PC-3 (cell line): ENCODE measurements around the gene FADS1. TPM values are rescaled to one million over a fixed set of nuclear protein-coding genes. Genes with fewer than 3 reads are reported as not detected.

Experiments used
- ATAC-seq: fragments of 200-7000 bp; cut with Tn5 transposase; 2 replicates; pipeline ENCODE4 v1.9.1; 2020; ENCODE audit warnings: mild to moderate bottlenecking, moderate library complexity
- BruUV-seq: library from RNA; stranded (reverse); fragments of 400-500 nt; replicated peaks from 2 replicates; lab custom pipeline; 2021; lab: Mats Ljungman, UMichigan
- CTCF ChIA-PET: fragments of 300-600 bp; sonication (Branson Sonifier 250); formaldehyde crosslinking; loops from one replicate; lab custom pipeline; 2022; ENCODE audit warnings: antibody characterized with exemption; lab: Charles Lee
- POLR2A ChIA-PET: fragments of 300-600 bp; sonication (Branson Sonifier 250); formaldehyde crosslinking; loops from one replicate; lab custom pipeline; 2022; ENCODE audit warnings: antibody characterized with exemption; ENCODE audit not compliant: unreplicated experiment; lab: Charles Lee
- DNase-seq: peaks from one replicate; pipeline ENCODE4 v3.0.0-alpha.2; 2015
- H2AFZ ChIP-seq: fragments of 300-600 bp; sonication (generic); 2 replicates; pipeline ENCODE4 v1.6.0; 2016; ENCODE audit warnings: antibody characterized with exemption, low read length
- H3F3A ChIP-seq: fragments of 300-600 bp; sonication (generic); one replicate; pipeline ENCODE4 v1.6.0; 2017; ENCODE audit warnings: antibody characterized with exemption, low read length, control low read depth, mild to moderate bottlenecking; ENCODE audit not compliant: unreplicated experiment
- H3K27ac ChIP-seq: fragments of 300-600 bp; sonication (generic); 2 replicates; pipeline ENCODE4 v1.5.1; 2016; ENCODE audit warnings: mild to moderate bottlenecking, low read length
- H3K27me3 ChIP-seq: fragments of 300-600 bp; sonication (generic); 2 replicates; pipeline ENCODE4 v1.6.1; 2016; ENCODE audit warnings: low read length, mixed read lengths
- H3K36me3 ChIP-seq: fragments of 300-600 bp; sonication (generic); 2 replicates; pipeline ENCODE4 v1.6.1; 2016; ENCODE audit warnings: low read depth, mixed run types, low read length, mixed read lengths
- H3K4me1 ChIP-seq: fragments of 300-600 bp; sonication (generic); 2 replicates; pipeline ENCODE4 v1.5.1; 2016; ENCODE audit warnings: low read length; ENCODE audit not compliant: insufficient read depth
- H3K4me2 ChIP-seq: fragments of 300-600 bp; sonication (generic); 2 replicates; pipeline ENCODE4 v1.6.0; 2016; ENCODE audit warnings: low read length
- H3K4me3 ChIP-seq: fragments of 300-600 bp; sonication (generic); 2 replicates; pipeline ENCODE4 v1.5.1; 2016; ENCODE audit warnings: mild to moderate bottlenecking, low read length, mixed read lengths
- H3K79me2 ChIP-seq: fragments of 300-600 bp; sonication (generic); 2 replicates; pipeline ENCODE4 v1.6.1; 2017; ENCODE audit warnings: low read length, mixed read lengths
- H3K9ac ChIP-seq: fragments of 300-600 bp; sonication (generic); 2 replicates; pipeline ENCODE4 v1.6.0; 2016; ENCODE audit warnings: mild to moderate bottlenecking, low read length
- H3K9me2 ChIP-seq: fragments of 300-600 bp; sonication (generic); replicated peaks from 2 replicates; pipeline ENCODE4 v1.6.1; 2016; ENCODE audit warnings: mixed run types, low read length, mixed read lengths
- H3K9me3 ChIP-seq: fragments of 300-600 bp; sonication (generic); 2 replicates; pipeline ENCODE4 v1.6.1; 2016; ENCODE audit warnings: low read length, mixed read lengths
- H4K20me1 ChIP-seq: fragments of 300-600 bp; sonication (generic); 2 replicates; pipeline ENCODE4 v1.6.1; 2016; ENCODE audit warnings: low read length, mixed read lengths
- EZH2 ChIP-seq: fragments of 300-600 bp; sonication (generic); IDR thresholded peaks from one replicate; pipeline ENCODE4 v1.6.1; 2017; ENCODE audit warnings: antibody characterized with exemption, mild to moderate bottlenecking, low read length; ENCODE audit not compliant: unreplicated experiment
- EZH2phosphoT487 ChIP-seq: fragments of 300-600 bp; sonication (generic); IDR thresholded peaks from 2 replicates; pipeline ENCODE4 v1.6.1; 2018; ENCODE audit warnings: mild to moderate bottlenecking, antibody characterized with exemption, low read length, borderline replicate concordance
- intact Hi-C: fragments of 100-400 bp; cut with micrococcal nuclease; formaldehyde crosslinking; loops from 2 replicates; pipeline ENCODE4 v1.9.0; 2023
- total RNA-seq: library from RNA; depleted of rRNA; stranded (reverse); fragments of >200 nt; gene quantifications from 2 replicates; pipeline ENCODE4 v1.2.3, GENCODE V29; 2014; rRNA removed
- TF ChIP-seq, protein P1 (sequence below): fragments of 300-600 bp; sonication (generic); conservative IDR thresholded peaks from 2 replicates; pipeline ENCODE4 v1.5.1; 2017; ENCODE audit warnings: antibody characterized with exemption, low read depth, mild to moderate bottlenecking, low read length

Gene FADS1
- total RNA-seq, 1 experiment from 2014 or later, result 84.4 TPM

DNA sequence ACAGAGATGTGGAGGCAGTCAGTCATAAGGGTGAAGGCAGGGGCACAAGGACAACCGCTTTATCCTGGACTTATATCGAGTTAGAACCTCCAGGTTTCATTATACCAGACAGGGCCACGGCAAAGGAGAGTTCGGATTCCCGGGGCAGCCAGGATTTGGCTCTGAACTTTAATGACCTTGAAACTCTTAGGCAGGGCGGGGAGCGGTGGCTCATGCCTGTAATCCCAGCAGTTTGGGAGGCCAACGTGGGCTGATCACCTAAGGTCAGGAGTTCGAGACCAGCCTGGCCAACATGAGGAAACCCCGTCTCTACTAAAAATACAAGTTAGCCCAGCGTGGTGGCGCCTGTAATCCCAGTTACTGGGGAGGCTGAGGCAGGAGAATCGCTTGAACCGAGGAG is 65.4 kb downstream of the FADS1 start:
- Histone ChIP-seq H3F3A (no peaks in the 10 kb centered on the region), H3K9me3 (no peaks in the 10 kb centered on the region), H4K20me1 (no peaks in the 10 kb centered on the region), H3K4me3 (no peak overlapping the region), H2AFZ (no peak overlapping the region), H3K4me1 (peaks cover 19% of the 10 kb centered on the region), H3K9ac (no peak overlapping the region), H3K79me2 (no peaks in the 10 kb centered on the region), H3K27me3 (no peaks in the 10 kb centered on the region), H3K9me2 (no peaks in the 10 kb centered on the region), H3K36me3 (no peaks in the 10 kb centered on the region), H3K4me2 (no peak overlapping the region), H3K27ac (no peak overlapping the region)
- BruUV-seq, result no TSS peak
- ChIA-PET CTCF (no interaction called here), POLR2A (no interaction called here)
- ATAC-seq (no peak), DNase-seq (no peak)
- TF ChIP-seq EZH2phosphoT487 (no peak), EZH2 (no peak)
- TF ChIP-seq, protein P1, sequence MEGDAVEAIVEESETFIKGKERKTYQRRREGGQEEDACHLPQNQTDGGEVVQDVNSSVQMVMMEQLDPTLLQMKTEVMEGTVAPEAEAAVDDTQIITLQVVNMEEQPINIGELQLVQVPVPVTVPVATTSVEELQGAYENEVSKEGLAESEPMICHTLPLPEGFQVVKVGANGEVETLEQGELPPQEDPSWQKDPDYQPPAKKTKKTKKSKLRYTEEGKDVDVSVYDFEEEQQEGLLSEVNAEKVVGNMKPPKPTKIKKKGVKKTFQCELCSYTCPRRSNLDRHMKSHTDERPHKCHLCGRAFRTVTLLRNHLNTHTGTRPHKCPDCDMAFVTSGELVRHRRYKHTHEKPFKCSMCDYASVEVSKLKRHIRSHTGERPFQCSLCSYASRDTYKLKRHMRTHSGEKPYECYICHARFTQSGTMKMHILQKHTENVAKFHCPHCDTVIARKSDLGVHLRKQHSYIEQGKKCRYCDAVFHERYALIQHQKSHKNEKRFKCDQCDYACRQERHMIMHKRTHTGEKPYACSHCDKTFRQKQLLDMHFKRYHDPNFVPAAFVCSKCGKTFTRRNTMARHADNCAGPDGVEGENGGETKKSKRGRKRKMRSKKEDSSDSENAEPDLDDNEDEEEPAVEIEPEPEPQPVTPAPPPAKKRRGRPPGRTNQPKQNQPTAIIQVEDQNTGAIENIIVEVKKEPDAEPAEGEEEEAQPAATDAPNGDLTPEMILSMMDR, result no peak
- intact Hi-C loops, result no loop called here

DNA sequence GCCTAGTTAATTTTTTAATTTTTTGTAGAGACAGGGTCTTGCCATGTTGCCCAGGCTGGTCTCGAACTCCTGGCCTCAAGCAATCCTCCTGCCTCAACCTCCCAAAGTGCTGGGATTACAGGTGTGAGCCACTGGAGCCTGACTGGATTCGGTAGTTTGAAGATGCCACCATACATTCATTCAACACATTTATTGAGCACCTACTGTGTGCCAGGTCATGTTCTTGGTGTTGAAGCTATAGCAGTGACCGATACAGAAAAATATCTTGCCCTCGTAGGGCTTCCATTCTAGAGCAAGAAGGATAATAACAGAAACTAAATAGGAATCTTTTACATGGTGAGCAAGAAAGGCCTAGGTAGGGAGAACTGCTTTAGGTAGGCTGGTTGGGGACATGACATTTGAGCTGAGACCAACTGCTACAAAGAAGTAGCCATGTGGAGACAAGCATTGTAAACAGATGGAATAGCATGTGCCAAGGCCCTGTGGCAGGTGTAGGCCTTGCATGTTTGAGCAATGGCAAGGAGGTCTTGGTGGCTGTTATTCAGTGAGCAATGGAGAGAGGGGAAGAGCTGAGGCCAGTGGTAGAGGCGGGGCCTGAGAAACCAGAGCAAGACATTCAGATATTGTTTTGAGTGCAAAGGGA is 66.1 kb downstream of the FADS1 start:
- ChIA-PET POLR2A (no interaction called here), CTCF (no interaction called here)
- peaks cover 13% of the 10 kb centered on the region for H3K4me1 ChIP-seq
- H3K9ac ChIP-seq, result no peak overlapping the region
- no peaks in the 10 kb centered on the region for H3K9me3 ChIP-seq
- H3K9me2 ChIP-seq, result no peaks in the 10 kb centered on the region
- H3F3A ChIP-seq, result no peaks in the 10 kb centered on the region
- no peak overlapping the region for H3K4me2 ChIP-seq
- TF ChIP-seq EZH2, result no peak
- TF ChIP-seq EZH2phosphoT487, result no peak
- TF ChIP-seq, protein P1, result no peak
- H3K27ac ChIP-seq, result no peak overlapping the region
- no peak for ATAC-seq
- BruUV-seq, result no TSS peak
- no peak overlapping the region for H2AFZ ChIP-seq
- H4K20me1 ChIP-seq, result no peaks in the 10 kb centered on the region
- DNase-seq, result no peak
- intact Hi-C loops, result no loop called here
- no peak overlapping the region for H3K4me3 ChIP-seq
- no peaks in the 10 kb centered on the region for H3K79me2 ChIP-seq
- H3K36me3 ChIP-seq, result no peaks in the 10 kb centered on the region
- H3K27me3 ChIP-seq, result no peaks in the 10 kb centered on the region

Other genes with a start within 250 kb of the FADS1 start
- 21.5 and 23.2 TPM in 2 replicates for gene SYT7, start 235.9 kb downstream of the FADS1 start, total RNA-seq
- gene DAGLA, start 136.6 kb downstream of the FADS1 start, total RNA-seq, result 8.6 and 12.2 TPM in 2 replicates
- 5.1 and 7.0 TPM in 2 replicates for gene MYRF, start 64.4 kb downstream of the FADS1 start, total RNA-seq
- 79.2 and 110 TPM in 2 replicates for gene TMEM258, start 24.4 kb downstream of the FADS1 start, total RNA-seq
- 132 and 137 TPM in 2 replicates for gene FEN1, start 24.1 kb downstream of the FADS1 start, total RNA-seq
- 246 and 305 TPM in 2 replicates for gene FADS2, start 11.3 kb upstream of the FADS1 start, total RNA-seq
- gene FADS3, start 74.5 kb upstream of the FADS1 start, total RNA-seq, result 67.9 and 119 TPM in 2 replicates
- 6.6 and 7.9 TPM in 2 replicates for gene RAB3IL1, start 100.6 kb upstream of the FADS1 start, total RNA-seq
- gene BEST1, start 133.3 kb upstream of the FADS1 start, total RNA-seq, result 0.22 TPM in 1 of 2 replicates, not detected in the other
- gene FTH1, start 150.6 kb upstream of the FADS1 start, total RNA-seq, result 1,927 and 1,937 TPM in 2 replicates